SU-DHL-6 (cell line): Measurements from ENCODE around the gene EEF1A2.

Source experiments
- H2AFZ ChIP-seq: fragments of 200-600 bp; sonication (generic); 2 replicates; pipeline ENCODE4 v1.6.1; 2014; ENCODE audit warnings: low read depth, mild to moderate bottlenecking, moderate library complexity, mixed read lengths, antibody characterized with exemption, low read length; ENCODE audit not compliant: severe bottlenecking
- H3F3A ChIP-seq: fragments of 200-600 bp; shearing (Covaris generic); 2 replicates; pipeline ENCODE4 v1.6.0; 2016; ENCODE audit warnings: antibody characterized with exemption, mild to moderate bottlenecking; ENCODE audit not compliant: insufficient read depth
- H3K27ac ChIP-seq: fragments of 200-600 bp; sonication (generic); 2 replicates; pipeline ENCODE4 v1.5.1; 2016; ENCODE audit warnings: low read depth, mild to moderate bottlenecking, low read length, moderate library complexity, mixed read lengths
- H3K27me3 ChIP-seq: fragments of 200-600 bp; sonication (generic), shearing (Covaris generic); 2 replicates; pipeline ENCODE4 v1.6.0; 2014; ENCODE audit warnings: mild to moderate bottlenecking, low read length
- H3K36me3 ChIP-seq: fragments of 200-600 bp; sonication (generic); 2 replicates; pipeline ENCODE4 v1.6.1; 2014; ENCODE audit warnings: mild to moderate bottlenecking, low read length, mixed read lengths
- H3K4me2 ChIP-seq: fragments of 300-600, 200-600 bp; shearing (Covaris generic), sonication (generic); 2 replicates; pipeline ENCODE4 v1.6.0; 2014; ENCODE audit warnings: low read length, low read depth, mild to moderate bottlenecking; ENCODE audit not compliant: poor library complexity, severe bottlenecking
- H3K4me3 ChIP-seq: fragments of 200-600 bp; sonication (generic); 2 replicates; pipeline ENCODE4 v1.5.1; 2014; ENCODE audit warnings: antibody characterized with exemption, low read length, mild to moderate bottlenecking, mixed read lengths; ENCODE audit not compliant: insufficient read depth, poor library complexity, severe bottlenecking
- H3K79me2 ChIP-seq: fragments of 200-600 bp; sonication (generic); 2 replicates; pipeline ENCODE4 v1.6.1; 2014; ENCODE audit warnings: mild to moderate bottlenecking, low read length, moderate library complexity; ENCODE audit not compliant: insufficient read depth
- H3K9ac ChIP-seq: fragments of 200-600 bp; sonication (generic); 2 replicates; pipeline ENCODE4 v1.7.0; 2014; ENCODE audit warnings: mild to moderate bottlenecking, low read length
- H3K9me2 ChIP-seq: fragments of 200-600 bp; sonication (generic); replicated peaks from 2 replicates; pipeline ENCODE4 v1.6.1; 2014; ENCODE audit warnings: low read length; ENCODE audit not compliant: insufficient read depth
- H3K9me3 ChIP-seq: fragments of 200-600 bp; sonication (generic); 2 replicates; pipeline ENCODE4 v1.6.1; 2014; ENCODE audit warnings: low read length, mixed read lengths; ENCODE audit not compliant: insufficient read depth
- H4K20me1 ChIP-seq: fragments of 200-600 bp; sonication (generic); 2 replicates; pipeline ENCODE4 v1.6.1; 2014; ENCODE audit warnings: low read depth, mild to moderate bottlenecking, antibody characterized with exemption, low read length, moderate library complexity, mixed read lengths
- EZH2phosphoT487 ChIP-seq: fragments of 200-600 bp; sonication (generic), shearing (Covaris generic); conservative IDR thresholded peaks from 2 replicates; pipeline ENCODE4 v1.6.1; 2018; ENCODE audit warnings: mild to moderate bottlenecking, antibody characterized with exemption, low read length, moderate library complexity, mixed read lengths
- TF ChIP-seq, protein P1 (sequence below): fragments of 200-600 bp; sonication (generic); IDR thresholded peaks from one replicate; pipeline ENCODE4 v1.5.1; 2017; ENCODE audit warnings: antibody characterized with exemption, mild to moderate bottlenecking, low read length, moderate library complexity; ENCODE audit not compliant: insufficient read depth, poor library complexity, severe bottlenecking

The EEF1A2 gene

GRCh38 chr20:63497138-63497945, 1.5 kb downstream of the EEF1A2 start:
- Histone ChIP-seq H4K20me1 (no peaks in the 10 kb centered on the region), H3K9me2 (no peaks in the 10 kb centered on the region), H3F3A (no peaks in the 10 kb centered on the region), H3K9me3 (no peaks in the 10 kb centered on the region), H3K4me2 (no peak overlapping the region), H3K36me3 (no peaks in the 10 kb centered on the region), H3K79me2 (no peaks in the 10 kb centered on the region), H3K27me3 (no peaks in the 10 kb centered on the region), H3K4me3 (no peak overlapping the region), H3K27ac (no peak overlapping the region), H2AFZ (no peak overlapping the region), H3K9ac (no peak overlapping the region)
- TF ChIP-seq, protein P1, sequence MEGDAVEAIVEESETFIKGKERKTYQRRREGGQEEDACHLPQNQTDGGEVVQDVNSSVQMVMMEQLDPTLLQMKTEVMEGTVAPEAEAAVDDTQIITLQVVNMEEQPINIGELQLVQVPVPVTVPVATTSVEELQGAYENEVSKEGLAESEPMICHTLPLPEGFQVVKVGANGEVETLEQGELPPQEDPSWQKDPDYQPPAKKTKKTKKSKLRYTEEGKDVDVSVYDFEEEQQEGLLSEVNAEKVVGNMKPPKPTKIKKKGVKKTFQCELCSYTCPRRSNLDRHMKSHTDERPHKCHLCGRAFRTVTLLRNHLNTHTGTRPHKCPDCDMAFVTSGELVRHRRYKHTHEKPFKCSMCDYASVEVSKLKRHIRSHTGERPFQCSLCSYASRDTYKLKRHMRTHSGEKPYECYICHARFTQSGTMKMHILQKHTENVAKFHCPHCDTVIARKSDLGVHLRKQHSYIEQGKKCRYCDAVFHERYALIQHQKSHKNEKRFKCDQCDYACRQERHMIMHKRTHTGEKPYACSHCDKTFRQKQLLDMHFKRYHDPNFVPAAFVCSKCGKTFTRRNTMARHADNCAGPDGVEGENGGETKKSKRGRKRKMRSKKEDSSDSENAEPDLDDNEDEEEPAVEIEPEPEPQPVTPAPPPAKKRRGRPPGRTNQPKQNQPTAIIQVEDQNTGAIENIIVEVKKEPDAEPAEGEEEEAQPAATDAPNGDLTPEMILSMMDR: no peak
- TF ChIP-seq EZH2phosphoT487: no peak

DNA sequence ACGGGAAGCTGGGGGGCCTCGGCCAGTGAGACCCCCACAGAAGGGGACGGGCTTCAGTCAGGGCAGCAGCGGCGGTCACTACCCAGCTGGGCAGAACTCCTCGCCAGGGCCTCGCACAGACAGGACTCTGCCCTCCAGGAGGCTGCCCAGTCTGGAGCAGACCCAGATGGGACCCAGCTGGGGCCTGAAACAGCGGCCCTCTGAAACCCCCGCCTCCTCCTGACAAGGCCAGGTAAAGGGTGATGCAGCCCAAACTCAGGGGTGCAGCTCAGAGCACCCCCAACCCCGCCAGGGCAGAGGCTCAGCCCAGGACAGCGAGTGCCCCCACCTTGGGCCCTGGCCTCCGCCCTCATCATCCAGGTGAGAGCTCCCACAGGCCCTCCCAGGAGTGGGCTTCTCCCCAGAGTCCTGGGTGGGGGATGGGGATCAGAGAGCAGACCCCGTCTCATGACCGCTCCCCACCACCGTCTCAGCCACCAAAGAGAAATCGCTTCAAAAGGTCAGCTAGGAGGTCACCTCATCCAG, 2.2 kb downstream of the EEF1A2 start:
- H3K9ac ChIP-seq: no peak overlapping the region
- no peaks in the 10 kb centered on the region for H3K9me2 ChIP-seq
- no peaks in the 10 kb centered on the region for H3K9me3 ChIP-seq
- no peaks in the 10 kb centered on the region for H3K79me2 ChIP-seq
- no peak overlapping the region for H3K4me3 ChIP-seq
- no peaks in the 10 kb centered on the region for H4K20me1 ChIP-seq
- no peak overlapping the region for H3K27ac ChIP-seq
- no peak for TF ChIP-seq EZH2phosphoT487
- TF ChIP-seq, protein P1: no peak
- no peak overlapping the region for H3K4me2 ChIP-seq
- no peaks in the 10 kb centered on the region for H3K27me3 ChIP-seq
- no peaks in the 10 kb centered on the region for H3F3A ChIP-seq
- no peaks in the 10 kb centered on the region for H3K36me3 ChIP-seq
- H2AFZ ChIP-seq: no peak overlapping the region

GRCh38 chr20:63495741-63496595, 2.9 kb downstream of the EEF1A2 start:
- Histone ChIP-seq H3K79me2 (no peaks in the 10 kb centered on the region), H3K4me2 (no peak overlapping the region), H2AFZ (no peak overlapping the region), H3K9me2 (no peaks in the 10 kb centered on the region), H3K27me3 (no peaks in the 10 kb centered on the region), H3K9me3 (no peaks in the 10 kb centered on the region), H3F3A (no peaks in the 10 kb centered on the region), H3K4me3 (no peak overlapping the region), H3K9ac (no peak overlapping the region), H3K36me3 (no peaks in the 10 kb centered on the region), H3K27ac (no peak overlapping the region), H4K20me1 (no peaks in the 10 kb centered on the region)
- TF ChIP-seq, protein P1: peak; percentile 94
- no peak for TF ChIP-seq EZH2phosphoT487
